A204.1 (cell line): ENCODE measurements around the gene ZEB2.

Experiments used
- FAIRE-seq: peaks from 2 replicates; lab custom pipeline; 2012; peaks lifted over from hg19 to GRCh38; lab: Jason Lieb, UNC

The ZEB2 gene

GRCh38 chr2:144351687-144352086 is 168.2 kb downstream of the ZEB2 start:
- FAIRE-seq: no peak

- FAIRE-seq: no peak
Measured at GRCh38 chr2:144350151-144350802, 169.6 kb downstream of the ZEB2 start.

- no peak for FAIRE-seq
Measured at GRCh38 chr2:144349674-144350073, 170.2 kb downstream of the ZEB2 start.

DNA sequence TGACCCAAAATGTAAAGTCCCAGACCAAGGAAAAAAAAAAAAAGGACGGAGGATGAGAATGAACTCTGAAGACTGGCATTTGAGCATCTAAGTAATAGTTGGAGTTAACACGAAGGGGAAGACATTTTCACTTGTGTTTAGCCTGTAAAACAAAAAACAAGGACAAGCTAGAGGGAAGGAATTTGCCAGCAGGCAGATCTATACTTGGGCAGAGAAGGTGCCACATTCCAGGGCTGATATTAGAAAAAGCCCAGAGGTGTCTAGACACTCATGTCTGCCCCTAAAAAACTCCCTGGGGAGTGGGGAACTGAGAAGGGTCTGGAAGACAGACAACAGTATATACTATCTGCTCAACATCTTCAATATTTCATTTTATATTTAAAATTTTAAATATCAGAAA is 171.1 kb downstream of the ZEB2 start:
- no peak for FAIRE-seq

DNA sequence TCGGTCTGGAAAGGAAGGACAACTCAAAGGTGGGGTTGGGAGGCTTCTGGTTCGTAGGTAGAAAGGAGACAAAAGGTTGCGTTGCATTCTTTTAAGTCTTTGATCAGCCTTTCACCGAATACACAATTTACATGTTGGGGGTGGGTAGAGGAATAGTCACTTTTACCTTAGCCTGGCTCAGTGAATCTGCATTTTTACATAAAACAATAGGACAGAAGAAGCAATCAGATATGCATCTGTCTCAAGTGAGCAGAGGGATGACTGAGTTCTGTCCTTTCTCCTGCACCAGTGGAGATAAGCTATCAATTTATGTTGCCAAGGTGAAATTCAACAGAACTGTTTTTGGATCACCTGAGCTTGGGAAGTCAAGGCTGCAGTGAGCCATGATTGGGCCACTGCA is 173.7 kb downstream of the ZEB2 start:
- no peak for FAIRE-seq

- no peak for FAIRE-seq
Measured at GRCh38 chr2:144343145-144343544, 176.8 kb downstream of the ZEB2 start.

DNA sequence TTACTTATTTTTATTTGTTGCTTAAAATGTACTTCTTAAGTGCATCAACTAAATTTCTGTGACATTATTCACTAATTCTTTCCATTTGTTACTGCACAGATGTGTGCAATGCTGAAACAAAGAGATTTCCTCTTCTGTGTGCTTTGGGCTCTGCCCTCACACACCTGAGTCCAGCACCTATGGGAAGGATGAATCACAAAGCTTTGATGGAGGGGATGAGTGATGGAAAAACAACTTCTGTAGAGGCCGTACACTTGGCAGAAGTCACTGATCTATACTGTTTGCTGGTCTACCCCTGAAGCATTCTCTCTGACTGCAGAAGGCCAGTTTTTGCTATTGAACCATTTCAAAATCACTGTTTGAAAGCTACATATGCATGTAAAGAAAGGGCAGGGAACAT is 178.4 kb downstream of the ZEB2 start:
- no peak for FAIRE-seq

- no peak for FAIRE-seq
Measured at GRCh38 chr2:144339048-144339447, 180.9 kb downstream of the ZEB2 start.

DNA sequence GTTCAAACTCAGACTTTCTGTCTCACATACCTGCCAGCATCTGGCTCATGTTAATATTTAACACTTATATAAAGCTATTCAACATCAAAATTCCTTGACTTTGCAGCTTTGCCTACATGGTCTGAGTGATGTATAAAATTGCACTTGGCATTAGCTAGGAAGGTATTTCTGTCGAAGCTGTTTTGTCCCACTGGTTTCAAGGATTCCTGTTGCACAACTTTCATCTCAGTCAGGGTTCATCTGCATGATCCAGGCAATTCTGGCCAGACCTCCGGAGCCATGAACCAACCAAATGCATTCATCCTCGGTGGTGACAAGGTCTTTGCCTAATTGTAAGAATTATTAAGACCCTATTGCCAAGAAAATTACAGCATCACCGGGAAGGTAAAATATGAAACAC is 185.4 kb downstream of the ZEB2 start:
- FAIRE-seq: no peak
